NCI-H345 treated with DMSO at 0.1 percent for 48 hours (cell line): Measurements from ENCODE around the gene ZNF74.
A peak's percentile ranks its signal among the peaks of the same experiment; 100 is the strongest.
"Not testable (repeated sequence)": the region's sequence is repeated elsewhere in the genome, so short reads cannot be mapped to it uniquely, and the experiment has no call there.

Source experiments
- DNase-seq: peaks from one replicate; lab custom pipeline; 2025; ENCODE audit not compliant: unreplicated experiment; lab: John Stamatoyannopoulos, UW

The ZNF74 gene

GRCh38 chr22:20441631-20442484 is 47.9 kb downstream of the ZNF74 start:
- DNase-seq = no peak

DNA sequence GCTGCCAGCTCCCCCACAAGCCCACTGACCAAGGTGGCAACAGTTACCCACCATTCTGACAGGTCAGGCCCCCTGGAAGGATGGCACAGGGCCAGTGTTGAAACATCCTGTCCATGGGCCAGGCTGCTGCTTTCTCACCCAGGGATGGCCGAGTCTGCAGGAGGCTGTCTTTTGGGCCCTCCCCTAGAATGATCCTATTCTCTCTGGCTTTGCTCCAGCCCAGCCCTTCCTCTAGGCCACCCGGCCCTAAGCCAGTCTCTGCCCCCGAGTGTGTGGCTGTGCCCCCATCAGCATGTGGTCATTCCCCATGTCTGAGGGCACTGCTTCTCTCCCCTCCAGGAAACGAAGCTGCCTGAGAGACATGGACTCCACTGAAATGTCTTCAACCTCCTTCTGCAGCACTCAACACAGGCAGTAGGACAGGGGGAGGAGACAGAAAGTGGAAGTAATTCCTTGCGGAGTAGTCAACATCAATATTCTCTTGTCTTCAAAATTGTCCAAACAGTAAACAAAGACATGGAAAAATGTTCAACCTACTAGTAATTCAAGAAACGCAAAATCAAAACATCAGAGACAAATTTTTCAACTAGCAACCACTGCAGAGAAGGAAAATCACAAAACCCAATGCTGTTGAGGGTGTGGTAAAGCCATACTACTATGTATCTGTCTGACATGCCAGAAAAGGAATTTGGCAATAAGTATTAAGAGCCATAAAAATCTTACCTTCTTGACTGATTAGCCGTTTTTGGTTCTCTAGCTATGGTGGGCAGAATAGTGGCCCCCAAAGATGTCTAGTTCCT is 48.7 kb downstream of the ZNF74 start:
- no peak for DNase-seq

GRCh38 chr22:20444325-20444724 is 50.4 kb downstream of the ZNF74 start:
- no peak for DNase-seq

DNA sequence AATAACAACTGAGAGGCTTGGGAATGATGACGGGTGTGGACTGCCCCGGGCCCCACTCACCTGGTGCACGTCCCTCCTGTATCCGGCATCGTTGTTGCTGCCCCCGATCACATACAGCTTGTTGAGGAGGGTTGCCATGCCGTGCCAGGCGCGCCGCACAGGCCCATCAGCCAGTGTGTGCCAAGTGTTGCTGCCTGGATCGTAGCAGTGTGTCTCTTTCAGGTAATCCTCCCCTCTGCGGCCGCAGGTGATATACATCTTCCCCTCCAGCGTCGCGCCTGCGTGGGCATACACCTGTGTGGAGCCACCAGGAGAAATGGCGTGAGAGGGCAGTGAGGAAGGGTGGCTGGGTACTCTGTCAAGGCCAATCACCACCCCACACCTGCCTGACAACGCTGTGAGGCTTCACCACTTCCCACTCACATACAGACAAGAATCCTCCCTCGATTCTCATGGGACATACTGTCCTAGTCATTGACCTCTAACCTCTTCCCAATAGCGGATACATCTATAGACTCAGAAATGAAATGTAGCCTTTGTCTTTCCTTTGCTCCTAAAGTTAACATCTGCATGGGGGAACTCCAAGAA is 52.5 kb downstream of the ZNF74 start:
- no peak for DNase-seq

DNA sequence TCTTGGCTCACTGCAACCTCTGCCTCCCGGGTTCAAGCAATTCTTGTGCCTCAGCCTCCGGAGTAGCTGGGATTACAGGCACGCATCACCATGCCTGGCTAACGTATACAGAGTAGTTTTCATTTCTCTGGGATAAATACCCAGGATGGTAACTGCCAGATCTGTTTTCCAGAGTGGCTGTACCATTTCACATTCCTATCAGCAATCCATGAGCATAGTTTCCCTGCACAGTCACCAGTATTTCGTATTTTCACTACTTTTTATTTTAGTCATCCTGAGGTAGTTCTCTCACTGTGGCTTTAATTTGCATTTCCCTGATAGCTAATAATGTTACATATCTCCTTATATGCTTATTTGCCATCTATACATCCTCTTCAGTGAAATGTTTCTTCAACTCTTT is 54.7 kb downstream of the ZNF74 start:
- DNase-seq = no peak

DNA sequence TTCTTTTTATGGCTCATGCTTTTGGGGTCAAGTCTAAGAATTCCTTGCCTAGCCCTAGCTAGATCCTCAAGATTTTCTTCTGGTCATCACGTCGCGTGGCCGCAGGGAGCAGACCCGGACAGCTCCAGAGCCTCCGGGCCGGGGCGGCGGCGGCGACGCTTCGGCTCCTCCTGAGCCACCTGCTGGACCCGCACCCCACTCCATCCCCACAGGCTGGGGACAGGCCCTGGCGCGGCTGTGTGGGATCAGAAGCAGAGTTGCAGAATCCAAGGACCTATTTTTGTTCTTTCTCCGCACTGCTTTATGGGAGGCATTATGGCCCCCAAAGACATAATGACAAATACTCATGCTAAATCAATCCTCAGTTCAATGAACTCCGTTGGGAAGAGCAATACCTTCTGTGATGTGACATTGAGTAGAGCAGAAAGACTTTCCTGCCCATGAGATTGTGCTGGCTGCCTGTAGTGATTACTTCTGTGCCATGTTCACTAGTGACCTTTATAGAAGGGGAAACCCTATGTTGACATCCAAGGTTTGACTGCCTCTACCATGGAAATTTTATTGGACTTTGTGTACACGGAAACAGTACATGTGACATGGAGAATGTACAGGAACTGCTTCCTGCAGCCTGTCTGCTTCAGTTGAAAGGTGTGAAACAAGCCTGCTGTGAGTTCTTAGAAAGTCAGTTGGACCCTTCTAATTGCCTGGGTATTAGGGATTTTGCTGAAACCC is 56.0 kb downstream of the ZNF74 start:
- DNase-seq = no peak

DNA sequence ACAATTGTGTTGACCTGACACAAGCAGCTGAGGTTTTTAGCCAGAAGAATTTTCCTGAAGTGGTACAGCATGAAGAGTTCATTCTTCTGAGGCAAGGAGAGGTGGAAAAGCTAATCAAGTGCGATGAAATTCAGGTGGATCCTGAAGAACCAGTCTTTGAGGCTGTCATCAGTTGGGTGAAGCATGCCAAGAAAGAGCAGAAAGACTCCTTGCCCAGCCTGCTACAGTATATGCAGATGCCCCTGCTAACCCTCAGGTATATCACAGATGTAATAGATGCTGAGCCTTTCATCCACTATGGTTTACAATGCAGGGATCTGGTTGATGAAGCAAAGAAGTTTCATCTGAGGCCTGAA is 56.6 kb downstream of the ZNF74 start:
- no peak for DNase-seq

DNA sequence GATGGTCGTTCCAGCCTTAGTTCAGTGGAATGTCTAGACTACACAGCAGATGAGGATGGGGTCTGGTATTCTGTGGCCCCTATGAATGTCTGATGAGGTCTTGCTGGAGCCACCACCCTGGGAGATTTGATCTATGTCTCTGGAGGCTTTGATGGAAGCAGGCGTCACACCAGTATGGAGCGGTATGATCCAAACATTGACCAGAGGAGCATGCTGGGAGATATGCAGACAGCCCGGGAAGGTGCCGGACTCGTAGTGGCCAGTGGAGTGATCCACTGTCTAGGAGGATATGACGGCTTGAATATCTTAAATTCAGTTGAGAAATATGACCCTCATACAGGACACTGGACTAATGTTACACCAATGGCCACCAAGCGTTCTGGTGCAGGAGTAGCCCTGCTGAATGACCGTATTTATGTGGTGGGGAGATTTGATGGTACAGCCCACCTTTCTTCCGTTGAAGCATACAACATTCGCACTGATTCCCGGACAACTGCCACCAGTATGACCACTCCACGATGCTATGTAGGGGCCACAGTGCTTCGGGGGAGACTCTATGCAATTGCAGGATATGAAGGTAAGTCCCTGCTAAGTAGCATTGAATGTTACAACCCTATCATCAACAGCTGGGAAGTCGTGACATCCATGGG is 57.3 kb downstream of the ZNF74 start:
- DNase-seq = not testable (repeated sequence)

GRCh38 chr22:20451920-20452319 is 58.0 kb downstream of the ZNF74 start:
- no peak for DNase-seq

GRCh38 chr22:20453222-20453621 is 59.3 kb downstream of the ZNF74 start:
- no peak for DNase-seq

DNA sequence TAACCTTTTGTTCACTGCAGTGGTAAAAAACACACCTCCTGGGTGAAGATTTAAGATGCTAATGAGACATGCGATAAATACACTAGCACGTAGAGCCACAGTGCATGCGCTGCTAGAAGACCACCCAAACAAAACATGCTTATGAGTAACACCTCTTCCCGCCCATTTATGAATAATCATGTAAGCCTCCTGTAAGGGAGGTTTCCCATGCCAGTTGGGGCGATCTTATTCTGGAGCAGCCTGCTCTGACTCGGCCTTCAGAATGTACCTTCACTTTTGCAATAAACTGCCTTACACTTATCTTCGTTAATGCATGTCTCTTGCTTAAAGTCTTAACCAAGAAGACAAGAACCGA is 61.7 kb downstream of the ZNF74 start:
- DNase-seq = no peak

DNA sequence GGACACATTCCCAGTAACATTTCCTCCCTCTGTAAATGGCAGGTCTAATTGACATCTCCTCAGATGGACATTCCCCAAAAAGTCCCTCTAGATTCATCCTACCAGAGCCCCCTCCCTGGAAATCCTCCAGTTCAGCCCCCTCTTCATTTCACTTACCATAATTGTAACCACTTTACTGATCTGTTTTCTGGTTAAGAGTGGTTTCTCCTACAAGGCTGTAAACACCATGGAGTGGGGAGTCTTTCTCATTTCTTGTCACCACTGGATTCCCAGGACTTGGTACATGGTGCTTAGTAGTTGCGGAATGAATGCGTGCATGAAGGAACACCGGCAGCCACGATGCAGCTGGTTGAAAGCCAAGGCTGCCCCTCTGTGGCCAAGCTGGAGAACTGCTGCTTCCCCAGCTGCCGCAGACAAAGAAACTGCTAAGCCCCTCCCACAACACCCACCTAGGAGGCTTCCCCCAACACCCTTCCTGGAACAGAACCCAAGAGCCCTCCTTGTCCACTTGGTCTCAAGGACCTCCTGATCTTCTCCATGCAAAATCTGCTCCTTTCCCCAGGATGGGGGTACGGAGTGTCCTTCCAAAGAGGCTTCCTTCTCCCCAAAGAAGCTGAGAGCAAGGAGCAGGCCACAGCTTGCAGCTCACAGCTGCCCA is 62.2 kb downstream of the ZNF74 start:
- peak; percentile 27 for DNase-seq

- DNase-seq = no peak
Measured at GRCh38 chr22:20456722-20457076, 62.7 kb downstream of the ZNF74 start.

- no peak for DNase-seq
Measured at GRCh38 chr22:20457506-20458240, 63.7 kb downstream of the ZNF74 start.
